HL-60 (cell line): ENCODE results near the gene SSC5D.

Experiments
- CTCF ChIP-seq: IDR thresholded peaks from one replicate; pipeline ENCODE4 v1.5.1; 2011; ENCODE audit warnings: low read length, control low read depth, inconsistent platforms; ENCODE audit not compliant: insufficient read depth
- GABPA ChIP-seq: IDR thresholded peaks from 2 replicates; pipeline ENCODE4 v1.6.1; 2012; ENCODE audit warnings: low read depth
- POLR2AphosphoS5 ChIP-seq: IDR thresholded peaks from 2 replicates; pipeline ENCODE4 v1.6.1; 2012; ENCODE audit warnings: low read depth
- REST ChIP-seq: IDR thresholded peaks from 2 replicates; pipeline ENCODE4 v1.6.1; 2012; ENCODE audit warnings: low read depth; ENCODE audit not compliant: insufficient replicate concordance
- SPI1 ChIP-seq: IDR thresholded peaks from 2 replicates; pipeline ENCODE4 v1.6.1; 2012; ENCODE audit warnings: low read depth, mild to moderate bottlenecking, borderline replicate concordance

- TF ChIP-seq CTCF (no peak), REST (no peak), POLR2AphosphoS5 (no peak), SPI1 (no peak), GABPA (no peak)
Observed at GRCh38 chr19:55464039-55464661, 24.1 kb upstream of the SSC5D start.
